WTC11 (cell line): ENCODE measurements around the gene SHC2. TPM values are rescaled to one million over a fixed set of nuclear protein-coding genes. Genes with fewer than 3 reads are reported as not detected.

Source experiments
- ATAC-seq: fragments of 200-7000 bp; cut with Tn5 transposase; 2 replicates; pipeline ENCODE4 v1.10.0; 2021; ENCODE audit warnings: mild to moderate bottlenecking, moderate library complexity
- CTCF ChIA-PET: fragments of 300-600 bp; sonication (Branson Sonifier 250); formaldehyde crosslinking; loops from one replicate; lab custom pipeline; 2021; ENCODE audit warnings: antibody characterized with exemption; lab: Charles Lee
- POLR2A ChIA-PET: fragments of 350-600 bp; sonication (Branson Sonifier 250); formaldehyde crosslinking; loops from one replicate; lab custom pipeline; 2021; ENCODE audit warnings: antibody characterized with exemption; lab: Charles Lee
- DNase-seq: peaks from one replicate; pipeline ENCODE4 v3.0.0; 2021; ENCODE audit warnings: low spot score
- H3K27ac Mint-ChIP-seq: 2 replicates; pipeline ENCODE4 v1.8.0; 2021; ENCODE audit warnings: mixed read lengths
- H3K27me3 Mint-ChIP-seq: 2 replicates; pipeline ENCODE4 v1.8.0; 2021; ENCODE audit warnings: low read depth, mild to moderate bottlenecking, moderate library complexity, mixed read lengths
- H3K36me3 Mint-ChIP-seq: 2 replicates; pipeline ENCODE4 v1.8.0; 2021; ENCODE audit warnings: mixed read lengths
- H3K4me1 Mint-ChIP-seq: 2 replicates; pipeline ENCODE4 v1.8.0; 2022; ENCODE audit warnings: mixed read lengths
- H3K4me3 Mint-ChIP-seq: 2 replicates; pipeline ENCODE4 v1.8.0; 2021; ENCODE audit warnings: mild to moderate bottlenecking, moderate library complexity, mixed read lengths
- H3K9me3 Mint-ChIP-seq: 2 replicates; pipeline ENCODE4 v1.8.0; 2021; ENCODE audit warnings: mixed read lengths
- ATF1 ChIP-seq: sonication (generic); formaldehyde crosslinking; IDR thresholded peaks from 2 replicates; pipeline ENCODE4 v1.8.1; 2023; ENCODE audit warnings: mild to moderate bottlenecking, moderate library complexity, missing genetic modification reagents
- ATF2 ChIP-seq: sonication (generic); formaldehyde crosslinking; IDR thresholded peaks from 2 replicates; pipeline ENCODE4 v1.8.1; 2022; ENCODE audit warnings: low read depth, missing genetic modification reagents, borderline replicate concordance
- CREM ChIP-seq: sonication (generic); formaldehyde crosslinking; IDR thresholded peaks from 2 replicates; pipeline ENCODE4 v1.8.1; 2022; ENCODE audit warnings: mild to moderate bottlenecking, missing genetic modification reagents, moderate library complexity
- E2F4 ChIP-seq: sonication (generic); formaldehyde crosslinking; IDR thresholded peaks from 2 replicates; pipeline ENCODE4 v1.8.1; 2022; ENCODE audit warnings: low read depth, mild to moderate bottlenecking, moderate library complexity, missing genetic modification reagents, borderline replicate concordance
- ESRRA ChIP-seq: sonication (generic); formaldehyde crosslinking; IDR thresholded peaks from 2 replicates; pipeline ENCODE4 v1.8.1; 2022; ENCODE audit warnings: mild to moderate bottlenecking, missing genetic modification reagents, borderline replicate concordance
- FOXJ3 ChIP-seq: sonication (generic); formaldehyde crosslinking; IDR thresholded peaks from 2 replicates; pipeline ENCODE4 v1.9.0; 2021; ENCODE audit warnings: missing genetic modification reagents, mild to moderate bottlenecking, borderline replicate concordance
- IRF2 ChIP-seq: sonication (generic); formaldehyde crosslinking; IDR thresholded peaks from 2 replicates; pipeline ENCODE4 v1.8.0; 2022; ENCODE audit warnings: low read depth, missing genetic modification reagents, borderline replicate concordance
- MXD4 ChIP-seq: fragments of 250-450 bp; sonication (Bioruptor Pico); IDR thresholded peaks from 2 replicates; pipeline ENCODE4 v1.8.0; 2021; ENCODE audit warnings: mild to moderate bottlenecking, moderate library complexity, borderline replicate concordance
- NFE2L1 ChIP-seq: sonication (generic); formaldehyde crosslinking; IDR thresholded peaks from 2 replicates; pipeline ENCODE4 v1.8.1; 2023; ENCODE audit warnings: missing genetic modification reagents
- NR1H2 ChIP-seq: sonication (generic); formaldehyde crosslinking; IDR thresholded peaks from 2 replicates; pipeline ENCODE4 v1.9.0; 2021; ENCODE audit warnings: mild to moderate bottlenecking, moderate library complexity, missing genetic modification reagents
- SP1 ChIP-seq: sonication (generic); formaldehyde crosslinking; conservative IDR thresholded peaks from 2 replicates; pipeline ENCODE4 v1.8.1; 2022; ENCODE audit warnings: missing genetic modification reagents
- ZNF219 ChIP-seq: sonication (generic); formaldehyde crosslinking; IDR thresholded peaks from 2 replicates; pipeline ENCODE4 v1.8.0; 2023; ENCODE audit warnings: missing genetic modification reagents, mild to moderate bottlenecking, borderline replicate concordance
- ZNF232 ChIP-seq: sonication (generic); formaldehyde crosslinking; IDR thresholded peaks from 2 replicates; pipeline ENCODE4 v1.8.0; 2022; ENCODE audit warnings: mild to moderate bottlenecking, missing genetic modification reagents
- ZNF425 ChIP-seq: fragments of 250-450 bp; sonication (Bioruptor Pico); conservative IDR thresholded peaks from 2 replicates; pipeline ENCODE4 v1.9.0; 2021; ENCODE audit warnings: mild to moderate bottlenecking
- ZNF671 ChIP-seq: fragments of 250-450 bp; sonication (Bioruptor Pico); IDR thresholded peaks from 2 replicates; pipeline ENCODE4 v1.8.0; 2021; ENCODE audit warnings: mild to moderate bottlenecking
- total RNA-seq: library from RNA; stranded (reverse); gene quantifications from 3 replicates; pipeline ENCODE4 v1.2.3, GENCODE V29; 2021

The SHC2 gene
- total RNA-seq, 1 experiment from 2014 or later: 8.4 TPM

- no peak for TF ChIP-seq ZNF219
- TF ChIP-seq NR1H2 (CRISPR knock-in tag): no peak
- no peak for TF ChIP-seq ZNF671 (CRISPR knock-in tag)
- no peak for TF ChIP-seq ZNF425 (CRISPR knock-in tag)
Measured at GRCh38 chr19:465056-465816, 4.4 kb upstream of the SHC2 start (continued).

- H3K27me3 Mint-ChIP-seq: peaks cover 29% of the 10 kb centered on the region
- ATAC-seq: no peak
- CTCF ChIA-PET: interaction anchor here (2.1 to 3.8 kb wide), 2 partner anchors 42 to 46 kb away, joined by 4 to 17 read pairs; no protein-coding TSS in a partner anchor
- H3K4me3 Mint-ChIP-seq: no peak overlapping the region
- H3K36me3 Mint-ChIP-seq: no peaks in the 10 kb centered on the region
- TF ChIP-seq ATF2 (CRISPR knock-in tag): no peak
- no peak for TF ChIP-seq MXD4
- no peak for TF ChIP-seq ESRRA
- TF ChIP-seq CREM (CRISPR knock-in tag): no peak
- TF ChIP-seq ATF1 (CRISPR knock-in tag): no peak
- TF ChIP-seq FOXJ3 (CRISPR knock-in tag): no peak
- no peak for TF ChIP-seq SP1 (CRISPR knock-in tag)
- no peak for TF ChIP-seq ZNF232 (CRISPR knock-in tag)
- no peak for TF ChIP-seq IRF2 (CRISPR knock-in tag)
- no peak for TF ChIP-seq ZNF425 (CRISPR knock-in tag)
- TF ChIP-seq NFE2L1: no peak
- TF ChIP-seq E2F4 (CRISPR knock-in tag): no peak
- TF ChIP-seq, all 79 proteins: peak for 0
- POLR2A ChIA-PET: no interaction called here
- DNase-seq: no peak
- H3K27ac Mint-ChIP-seq: no peak overlapping the region
- 0 out of 2 replicates have a peak, but pooled peaks cover 3% of the 10 kb centered on the region for H3K4me1 Mint-ChIP-seq
- H3K9me3 Mint-ChIP-seq: no peaks in the 10 kb centered on the region; the same call in 1 of the 2 replicates
Measured at GRCh38 chr19:464208-464545, 3.3 kb upstream of the SHC2 start.
